Mesothelial cell of epicardium (in vitro differentiated cells): ENCODE data around the gene AMH. TPM values are rescaled to one million over a fixed set of nuclear protein-coding genes. Genes with fewer than 3 reads are reported as not detected.
"Not testable (repeated sequence)": the region's sequence is repeated elsewhere in the genome, so short reads cannot be mapped to it uniquely, and the experiment has no call there.

Source experiments
- DNase-seq, 2 experiments: peaks; one replicate each; pipeline ENCODE4 v3.0.0; 2021; ENCODE audit warnings: low spot score in 2 of 2; ENCODE audit not compliant: unreplicated experiment in 2 of 2
- H3K27ac Mint-ChIP-seq: 2 replicates; pipeline ENCODE4 v1.8.0; 2021; ENCODE audit warnings: mixed read lengths
- H3K27me3 Mint-ChIP-seq: 2 replicates; pipeline ENCODE4 v1.8.0; 2021; ENCODE audit warnings: low read depth, mixed read lengths
- H3K36me3 Mint-ChIP-seq: 2 replicates; pipeline ENCODE4 v1.8.0; 2021; ENCODE audit warnings: mixed read lengths
- H3K4me1 Mint-ChIP-seq: 2 replicates; pipeline ENCODE4 v1.8.0; 2021; ENCODE audit warnings: mixed read lengths
- H3K4me3 Mint-ChIP-seq: 2 replicates; pipeline ENCODE4 v1.8.0; 2021; ENCODE audit warnings: mild to moderate bottlenecking, moderate library complexity, mixed read lengths
- H3K9me3 Mint-ChIP-seq: 2 replicates; pipeline ENCODE4 v1.8.0; 2021; ENCODE audit warnings: mixed read lengths
- total RNA-seq: library from RNA; stranded (reverse); gene quantifications from 3 replicates; pipeline ENCODE4 v1.2.1, GENCODE V29; 2021
- TF ChIP-seq, protein P1 (sequence below): fragments of 200-600 bp; sonication (generic); IDR thresholded peaks from one replicate; pipeline ENCODE4 v1.5.0; 2021; ENCODE audit warnings: antibody characterized with exemption; ENCODE audit not compliant: unreplicated experiment

Gene AMH
- total RNA-seq: 42.4 to 50.1 TPM (median 44.5 TPM) in 3 replicates

DNA sequence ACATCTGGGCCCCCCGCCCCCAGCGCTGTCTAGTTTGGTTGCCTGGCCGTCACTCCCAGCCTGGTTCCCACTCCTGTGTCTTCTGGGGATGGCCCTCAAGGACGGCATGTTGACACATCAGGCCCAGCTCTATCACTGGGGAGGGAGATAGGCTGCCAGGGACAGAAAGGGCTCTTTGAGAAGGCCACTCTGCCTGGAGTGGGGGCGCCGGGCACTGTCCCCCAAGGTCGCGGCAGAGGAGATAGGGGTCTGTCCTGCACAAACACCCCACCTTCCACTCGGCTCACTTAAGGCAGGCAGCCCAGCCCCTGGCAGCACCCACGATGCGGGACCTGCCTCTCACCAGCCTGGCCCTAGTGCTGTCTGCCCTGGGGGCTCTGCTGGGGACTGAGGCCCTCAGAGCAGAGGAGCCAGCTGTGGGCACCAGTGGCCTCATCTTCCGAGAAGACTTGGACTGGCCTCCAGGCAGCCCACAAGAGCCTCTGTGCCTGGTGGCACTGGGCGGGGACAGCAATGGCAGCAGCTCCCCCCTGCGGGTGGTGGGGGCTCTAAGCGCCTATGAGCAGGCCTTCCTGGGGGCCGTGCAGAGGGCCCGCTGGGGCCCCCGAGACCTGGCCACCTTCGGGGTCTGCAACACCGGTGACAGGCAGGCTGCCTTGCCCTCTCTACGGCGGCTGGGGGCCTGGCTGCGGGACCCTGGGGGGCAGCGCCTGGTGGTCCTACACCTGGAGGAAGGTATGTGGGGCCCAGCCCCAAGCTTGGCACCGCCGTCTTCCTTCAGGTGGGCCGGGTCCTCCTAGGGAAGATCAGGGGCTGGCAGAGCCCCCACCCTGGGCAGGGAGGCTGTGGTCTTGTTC is at the start of gene AMH:
TSS of gene AMH (plus strand) at position 314 of the 857 bp plus-strand sequence. CDS start at position 324, 10 bp downstream.
- Mint-ChIP-seq H3K36me3 (peaks cover 4% of the 10 kb centered on the region), H3K4me3 (no peak within 1 kb of the TSS), H3K9me3 (no peaks in the 10 kb centered on the region), H3K27ac (peak within 1 kb of the TSS; percentile 59), H3K4me1 (peaks cover 3% of the 10 kb centered on the region), H3K27me3 (peaks cover 17% of the 10 kb centered on the region)
- TF ChIP-seq, protein P1, sequence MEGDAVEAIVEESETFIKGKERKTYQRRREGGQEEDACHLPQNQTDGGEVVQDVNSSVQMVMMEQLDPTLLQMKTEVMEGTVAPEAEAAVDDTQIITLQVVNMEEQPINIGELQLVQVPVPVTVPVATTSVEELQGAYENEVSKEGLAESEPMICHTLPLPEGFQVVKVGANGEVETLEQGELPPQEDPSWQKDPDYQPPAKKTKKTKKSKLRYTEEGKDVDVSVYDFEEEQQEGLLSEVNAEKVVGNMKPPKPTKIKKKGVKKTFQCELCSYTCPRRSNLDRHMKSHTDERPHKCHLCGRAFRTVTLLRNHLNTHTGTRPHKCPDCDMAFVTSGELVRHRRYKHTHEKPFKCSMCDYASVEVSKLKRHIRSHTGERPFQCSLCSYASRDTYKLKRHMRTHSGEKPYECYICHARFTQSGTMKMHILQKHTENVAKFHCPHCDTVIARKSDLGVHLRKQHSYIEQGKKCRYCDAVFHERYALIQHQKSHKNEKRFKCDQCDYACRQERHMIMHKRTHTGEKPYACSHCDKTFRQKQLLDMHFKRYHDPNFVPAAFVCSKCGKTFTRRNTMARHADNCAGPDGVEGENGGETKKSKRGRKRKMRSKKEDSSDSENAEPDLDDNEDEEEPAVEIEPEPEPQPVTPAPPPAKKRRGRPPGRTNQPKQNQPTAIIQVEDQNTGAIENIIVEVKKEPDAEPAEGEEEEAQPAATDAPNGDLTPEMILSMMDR: no peak
- no peak for DNase-seq

DNA sequence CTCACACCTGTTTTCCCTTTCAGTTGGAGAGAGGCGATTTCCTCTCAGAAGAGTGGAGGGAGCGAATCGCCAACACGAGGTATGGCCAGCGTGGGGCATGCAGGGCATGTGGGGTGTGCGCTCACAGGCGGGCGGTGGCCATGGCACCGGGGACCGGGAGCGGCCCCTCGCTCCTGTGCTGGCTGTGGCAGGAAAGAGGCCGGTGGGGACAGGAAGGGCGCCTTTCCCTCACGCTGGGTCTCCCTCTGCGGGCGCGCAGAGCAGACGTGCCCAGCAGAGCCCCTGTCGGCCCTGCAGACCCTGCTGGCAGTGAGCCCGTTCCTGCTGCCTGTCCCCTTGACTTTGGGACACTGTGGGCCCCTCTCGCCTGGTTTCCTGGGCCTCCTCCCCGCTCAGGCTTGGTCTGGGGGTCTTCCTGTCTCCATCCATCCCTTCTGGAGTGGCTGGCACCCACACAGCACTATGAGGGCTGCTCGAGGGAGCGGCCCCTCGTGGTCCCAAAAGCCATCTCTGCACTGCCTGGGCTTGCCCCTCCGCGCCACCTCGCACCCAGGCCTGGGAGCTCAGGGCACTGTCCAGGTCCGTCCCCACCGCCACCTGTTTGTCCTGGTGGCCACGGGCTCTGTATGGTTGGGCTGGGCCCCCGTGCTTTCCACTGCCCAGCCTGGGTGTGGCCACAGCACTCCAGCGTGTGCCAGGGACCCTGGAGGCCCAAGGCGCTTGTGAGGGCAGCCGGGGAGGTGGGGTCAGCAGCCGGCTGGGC is 49.1 kb upstream of the AMH start:
- Mint-ChIP-seq H3K9me3 (no peaks in the 10 kb centered on the region), H3K27ac (no peak overlapping the region), H3K4me1 (no peaks in the 10 kb centered on the region), H3K27me3 (no peaks in the 10 kb centered on the region), H3K36me3 (peaks cover 19% of the 10 kb centered on the region), H3K4me3 (no peak overlapping the region)
- DNase-seq: no peak
- TF ChIP-seq, protein P1: no peak

DNA sequence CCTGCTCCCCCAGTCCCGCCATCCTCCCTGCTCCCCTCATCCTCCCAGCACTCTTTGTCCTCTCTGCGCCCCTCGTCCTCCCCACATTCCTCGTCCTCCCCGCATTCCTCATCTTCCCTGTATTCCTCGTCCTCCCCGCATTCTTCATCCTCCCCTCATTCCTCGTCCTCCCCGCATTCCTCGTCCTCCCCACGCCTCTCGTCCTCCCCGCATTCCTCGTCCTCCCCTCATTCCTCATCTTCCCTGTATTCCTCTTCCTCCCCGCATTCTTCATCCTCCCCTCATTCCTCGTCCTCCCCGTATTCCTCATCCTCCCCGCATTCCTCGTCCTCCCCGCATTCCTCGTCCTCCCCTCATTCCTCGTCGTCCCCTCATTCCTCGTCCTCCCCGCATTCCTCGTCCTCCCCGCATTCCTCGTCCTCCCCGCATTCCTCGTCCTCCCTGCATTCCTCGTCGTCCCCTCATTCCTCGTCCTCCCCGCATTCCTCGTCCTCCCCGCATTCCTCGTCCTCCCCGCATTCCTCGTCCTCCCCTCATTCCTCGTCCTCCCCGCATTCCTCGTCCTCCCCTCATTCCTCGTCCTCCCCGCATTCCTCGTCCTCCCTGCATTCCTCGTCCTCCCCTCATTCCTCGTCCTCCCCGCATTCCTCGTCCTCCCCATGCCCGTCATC is 48.4 kb upstream of the AMH start:
- not testable (repeated sequence) for H3K27me3 Mint-ChIP-seq, H3K4me1 Mint-ChIP-seq, H3K27ac Mint-ChIP-seq, DNase-seq, H3K9me3 Mint-ChIP-seq, H3K4me3 Mint-ChIP-seq
- peaks cover 23% of the 10 kb centered on the region for H3K36me3 Mint-ChIP-seq

DNA sequence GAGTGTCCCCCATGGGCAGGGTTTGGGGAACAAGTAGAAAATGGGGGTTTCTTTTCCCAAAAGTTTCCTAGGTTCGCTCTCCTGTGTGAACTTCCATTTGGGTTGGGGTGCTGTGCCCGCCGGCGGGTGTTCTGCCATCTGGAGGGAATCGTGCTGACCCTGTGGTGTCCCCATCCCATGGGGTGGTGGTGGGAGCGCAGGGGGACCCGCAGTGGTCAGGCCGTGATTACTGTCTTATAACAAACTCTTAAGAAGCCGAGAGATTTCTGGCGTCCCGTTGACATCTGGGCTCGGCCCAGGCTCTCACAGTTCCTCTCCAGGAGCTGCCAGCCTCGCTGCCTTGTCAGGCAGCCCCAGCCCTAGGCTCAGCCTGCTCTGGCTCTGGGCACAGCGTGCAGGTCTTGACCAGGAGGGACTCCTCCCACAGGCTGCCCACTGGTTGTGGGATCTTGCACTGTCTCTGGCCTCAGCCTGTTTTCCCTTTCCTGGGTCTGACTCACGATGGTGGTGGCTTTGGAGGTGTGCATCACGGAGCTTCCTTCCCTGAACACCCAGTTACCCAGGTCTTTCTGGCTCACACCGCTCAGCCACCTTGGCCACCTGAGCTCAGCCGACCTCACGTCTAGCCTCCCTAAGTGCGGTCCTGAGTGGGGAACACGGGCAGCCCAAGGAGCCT is 47.5 kb upstream of the AMH start:
- Mint-ChIP-seq H3K36me3 (peaks cover 24% of the 10 kb centered on the region), H3K9me3 (no peaks in the 10 kb centered on the region), H3K27ac (peak overlapping the region; percentile 73), H3K27me3 (no peaks in the 10 kb centered on the region), H3K4me3 (no peak overlapping the region), H3K4me1 (no peaks in the 10 kb centered on the region)
- DNase-seq: no peak
- TF ChIP-seq, protein P1: no peak

DNA sequence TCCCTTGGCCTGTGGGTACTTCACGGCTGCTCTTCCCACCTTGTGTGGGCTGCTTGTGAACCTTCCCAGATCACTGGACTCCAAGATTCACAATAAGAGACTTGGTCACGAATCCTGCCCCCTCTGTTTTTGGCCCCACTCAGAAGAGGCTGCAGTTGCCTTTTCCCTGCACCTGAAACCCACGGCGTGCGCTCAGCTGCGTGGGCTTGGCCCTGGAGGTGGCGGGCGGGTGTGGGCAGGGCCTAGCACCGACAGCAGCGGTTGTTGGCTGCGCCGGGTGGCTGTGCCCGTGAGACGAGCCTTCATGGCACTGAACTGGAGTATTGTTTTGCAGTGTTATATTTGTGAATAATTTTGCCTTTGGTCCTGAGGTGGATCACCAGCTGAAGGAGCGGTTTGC is 46.8 kb upstream of the AMH start:
- Mint-ChIP-seq H3K27ac (no peak overlapping the region), H3K4me1 (no peaks in the 10 kb centered on the region), H3K36me3 (peaks cover 21% of the 10 kb centered on the region), H3K27me3 (no peaks in the 10 kb centered on the region), H3K9me3 (no peaks in the 10 kb centered on the region), H3K4me3 (no peak overlapping the region)
- TF ChIP-seq, protein P1: no peak
- no peak for DNase-seq
